IMR-90 (cell line): Measurements from ENCODE around the gene CNDP1. TPM values are rescaled to one million over a fixed set of nuclear protein-coding genes. Genes with fewer than 3 reads are reported as not detected.

Experiments used
- ATAC-seq: fragments of 200-7000 bp; cut with Tn5 transposase; 2 replicates; pipeline ENCODE4 v1.9.1; 2020; ENCODE audit warnings: low read depth, mild to moderate bottlenecking, moderate library complexity
- BruUV-seq: library from RNA; stranded (reverse); fragments of 400-500 nt; replicated peaks from 2 replicates; lab custom pipeline; 2021; lab: Mats Ljungman, UMichigan
- CTCF ChIA-PET: fragments of 300-600 bp; formaldehyde crosslinking; extraction: SDS; loops from one replicate; lab custom pipeline; 2021; ENCODE audit warnings: antibody characterized with exemption; lab: Yijun Ruan, JAX
- POLR2A ChIA-PET: fragments of 300-600 bp; sonication (Branson Sonifier 250); formaldehyde crosslinking; loops from one replicate; lab custom pipeline; 2022; ENCODE audit warnings: antibody characterized with exemption; ENCODE audit not compliant: unreplicated experiment; lab: Charles Lee
- DNase-seq: peaks from one replicate; pipeline ENCODE4 v3.0.0; 2013
- H2AFZ ChIP-seq: replicated peaks from 2 replicates; pipeline ENCODE3; 2013; ENCODE audit warnings: low read length, mild to moderate bottlenecking; ENCODE audit not compliant: poor library complexity
- H2AK5ac ChIP-seq: 2 replicates; pipeline ENCODE4 v1.6.1; 2013; ENCODE audit warnings: low read depth, low read length, inconsistent platforms
- H2AK9ac ChIP-seq: replicated peaks from 2 replicates; pipeline ENCODE3; 2013; ENCODE audit warnings: mild to moderate bottlenecking, low read depth, low read length, moderate library complexity; ENCODE audit not compliant: poor library complexity
- H2BK120ac ChIP-seq: 2 replicates; pipeline ENCODE4 v1.6.1; 2013; ENCODE audit warnings: low read depth, low read length, inconsistent platforms
- H2BK15ac ChIP-seq: 3 replicates; pipeline ENCODE4 v1.6.1; 2013; ENCODE audit warnings: low read depth, low read length, inconsistent platforms
- H2BK20ac ChIP-seq: 2 replicates; pipeline ENCODE4 v1.6.1; 2013; ENCODE audit warnings: low read depth, mild to moderate bottlenecking, inconsistent platforms, low read length, moderate library complexity
- H2BK5ac ChIP-seq: 2 replicates; pipeline ENCODE4 v1.6.1; 2013; ENCODE audit warnings: mild to moderate bottlenecking, low read depth, low read length, inconsistent platforms; ENCODE audit not compliant: poor library complexity, severe bottlenecking
- H3K14ac ChIP-seq: replicated peaks from 2 replicates; pipeline ENCODE4 v1.6.1; 2013; ENCODE audit warnings: low read depth, low read length, inconsistent platforms
- H3K18ac ChIP-seq: 2 replicates; pipeline ENCODE4 v1.6.1; 2013; ENCODE audit warnings: low read depth, low read length, control low read depth
- H3K23ac ChIP-seq: 2 replicates; pipeline ENCODE4 v1.6.1; 2013; ENCODE audit warnings: low read depth, low read length, inconsistent platforms
- H3K27ac ChIP-seq: 2 replicates; pipeline ENCODE4 v1.5.1; 2013; ENCODE audit warnings: mild to moderate bottlenecking, control low read depth, low read length; ENCODE audit not compliant: insufficient read depth
- H3K27me3 ChIP-seq: 2 replicates; pipeline ENCODE4 v1.6.1; 2013; ENCODE audit warnings: low read length; ENCODE audit not compliant: control insufficient read depth, insufficient read depth
- H3K36me3 ChIP-seq: 2 replicates; pipeline ENCODE4 v1.6.1; 2013; ENCODE audit warnings: low read length, mixed read lengths; ENCODE audit not compliant: control insufficient read depth, insufficient read depth
- H3K4ac ChIP-seq: 2 replicates; pipeline ENCODE4 v1.6.1; 2013; ENCODE audit warnings: low read depth, low read length, inconsistent platforms
- H3K4me1 ChIP-seq: 2 replicates; pipeline ENCODE4 v1.6.1; 2013; ENCODE audit warnings: low read length, mixed read lengths; ENCODE audit not compliant: control insufficient read depth, insufficient read depth
- H3K4me2 ChIP-seq: 2 replicates; pipeline ENCODE4 v1.6.1; 2013; ENCODE audit warnings: low read depth, mild to moderate bottlenecking, control low read depth, low read length, moderate library complexity
- H3K4me3 ChIP-seq: 2 replicates; pipeline ENCODE4 v1.5.1; 2013; ENCODE audit warnings: low read depth, mild to moderate bottlenecking, control low read depth, low read length, moderate library complexity; ENCODE audit not compliant: insufficient read depth
- H3K56ac ChIP-seq: 2 replicates; pipeline ENCODE4 v1.6.1; 2013; ENCODE audit warnings: low read length, inconsistent platforms; ENCODE audit not compliant: insufficient read depth; ENCODE audit errors: extremely low read depth
- H3K79me1 ChIP-seq, 2 experiments: 2 replicates each; pipeline ENCODE4 v1.6.1; 2013; ENCODE audit warnings: low read length in 2 of 2, inconsistent platforms in 1 of 2, low read depth in 1 of 2
- H3K9ac ChIP-seq: 2 replicates; pipeline ENCODE4 v1.6.1; 2013; ENCODE audit warnings: low read depth, low read length, control low read depth
- H3K9me1 ChIP-seq: 2 replicates; pipeline ENCODE4 v1.6.1; 2013; ENCODE audit warnings: low read length, inconsistent platforms; ENCODE audit not compliant: insufficient read depth
- H3K9me3 ChIP-seq: 2 replicates; pipeline ENCODE4 v1.6.1; 2013; ENCODE audit warnings: low read length; ENCODE audit not compliant: control insufficient read depth, insufficient read depth
- H4K20me1 ChIP-seq: 2 replicates; pipeline ENCODE4 v1.6.1; 2013; ENCODE audit warnings: low read length, inconsistent platforms; ENCODE audit not compliant: insufficient read depth
- H4K5ac ChIP-seq: 2 replicates; pipeline ENCODE4 v1.6.1; 2013; ENCODE audit warnings: mild to moderate bottlenecking, low read depth, low read length, control low read depth
- H4K8ac ChIP-seq, 2 experiments: 2 replicates each; pipeline ENCODE4 v1.6.1; 2013; ENCODE audit warnings: low read depth in 2 of 2, low read length in 2 of 2, control low read depth in 1 of 2, inconsistent platforms in 1 of 2
- H4K91ac ChIP-seq: 2 replicates; pipeline ENCODE4 v1.6.1; 2013; ENCODE audit warnings: low read depth, low read length, inconsistent platforms; ENCODE audit not compliant: insufficient read depth
- BHLHE40 ChIP-seq: fragments of 150-350 bp; IDR thresholded peaks from 2 replicates; pipeline ENCODE4 v1.6.1; 2016; ENCODE audit warnings: mild to moderate bottlenecking, low read depth, low read length
- CEBPB ChIP-seq: IDR thresholded peaks from 2 replicates; pipeline ENCODE4 v1.6.1; 2012; ENCODE audit warnings: low read depth, low read length, improper control_type of control experiment
- CHD1 ChIP-seq: IDR thresholded peaks from 2 replicates; pipeline ENCODE4 v1.6.1; 2012; ENCODE audit warnings: low read depth, low read length, improper control_type of control experiment
- FOS ChIP-seq: fragments of 150-350 bp; IDR thresholded peaks from 2 replicates; pipeline ENCODE4 v1.6.1; 2016; ENCODE audit warnings: low read depth, low read length
- MAFK ChIP-seq: IDR thresholded peaks from 2 replicates; pipeline ENCODE4 v1.6.1; 2012; ENCODE audit warnings: low read depth, low read length, improper control_type of control experiment
- MAZ ChIP-seq: IDR thresholded peaks from 2 replicates; pipeline ENCODE4 v1.6.1; 2012; ENCODE audit warnings: low read depth, mild to moderate bottlenecking, low read length, improper control_type of control experiment, moderate library complexity, borderline replicate concordance
- MXI1 ChIP-seq: IDR thresholded peaks from 2 replicates; pipeline ENCODE4 v1.6.1; 2012; ENCODE audit warnings: low read depth, mild to moderate bottlenecking, low read length, moderate library complexity, borderline replicate concordance
- NFE2L2 ChIP-seq: fragments of 150-350 bp; IDR thresholded peaks from 2 replicates; pipeline ENCODE4 v1.6.1; 2016; ENCODE audit warnings: low read depth, mild to moderate bottlenecking, low read length
- POLR2A ChIP-seq: IDR thresholded peaks from 2 replicates; pipeline ENCODE4 v1.6.1; 2012; ENCODE audit warnings: mild to moderate bottlenecking, low read depth, low read length
- RAD21 ChIP-seq: IDR thresholded peaks from 2 replicates; pipeline ENCODE4 v1.6.1; 2012; ENCODE audit warnings: low read length, improper control_type of control experiment
- RCOR1 ChIP-seq: IDR thresholded peaks from 2 replicates; pipeline ENCODE4 v1.6.1; 2012; ENCODE audit warnings: mild to moderate bottlenecking, low read length, improper control_type of control experiment; ENCODE audit not compliant: insufficient replicate concordance
- RFX5 ChIP-seq: IDR thresholded peaks from 2 replicates; pipeline ENCODE4 v1.8.0; 2012; ENCODE audit warnings: low read depth, mild to moderate bottlenecking, low read length, moderate library complexity
- SMC3 ChIP-seq: fragments of 150-350 bp; IDR thresholded peaks from 2 replicates; pipeline ENCODE4 v1.6.1; 2016; ENCODE audit warnings: low read depth, mild to moderate bottlenecking, antibody characterized with exemption, low read length, moderate library complexity
- WGBS, 2 experiments: methylation state at CpG; one replicate each; pipeline versions ENCODE4 v1.1.5 to v1.1.7; 2013; ENCODE audit warnings: missing lambda C conversion rate in 2 of 2; ENCODE audit not compliant: insufficient read length in 1 of 2; ENCODE audit errors: extremely low coverage in 2 of 2; 5-methylcytosine and 5-hydroxymethylcytosine counted together
- dilution Hi-C: fragments of 300-500 bp; cut with HindIII; formaldehyde crosslinking; loops from one replicate; pipeline ENCODE4 v1.14.3; 2018; ENCODE audit warnings: low sequenced_read_pairs; ENCODE audit not compliant: unreplicated experiment
- in situ Hi-C: fragments of 300-500 bp; cut with MboI; formaldehyde crosslinking; loops from 3 replicates; pipeline ENCODE4 v1.14.3; 2019; ENCODE audit warnings: low sequenced_read_pairs, inconsistent platforms, mixed read lengths
- intact Hi-C: fragments of 100-400 bp; cut with micrococcal nuclease; formaldehyde crosslinking; loops from 2 replicates; pipeline ENCODE4 v1.10.0; 2022
- polyA plus RNA-seq, 3 experiments: library from polyadenylated mRNA; depleted of rRNA; stranded (reverse); fragments of >200 nt; gene quantifications; 2 replicates each; pipeline ENCODE4 v1.2.3, GENCODE V29; 2012; ENCODE audit warnings: low replicate concordance in 1 of 3
- total RNA-seq: library from RNA; depleted of rRNA; stranded (reverse); fragments of >200 nt; gene quantifications from 2 replicates; pipeline ENCODE4 v1.2.3, GENCODE V29; 2012
- TF ChIP-seq, protein P1 (sequence below): fragments of 150-350 bp; IDR thresholded peaks from 2 replicates; pipeline ENCODE4 v1.6.1; 2016; ENCODE audit warnings: low read depth, mild to moderate bottlenecking, low read length, moderate library complexity, borderline replicate concordance
- TF ChIP-seq, protein P2 (sequence below): conservative IDR thresholded peaks from 2 replicates; pipeline ENCODE4 v1.5.1; 2012; ENCODE audit warnings: mild to moderate bottlenecking, low read depth, low read length, improper control_type of control experiment
- TF ChIP-seq, protein P3 (sequence below): fragments of 150-350 bp; IDR thresholded peaks from 2 replicates; pipeline ENCODE4 v1.6.1; 2017; ENCODE audit warnings: mild to moderate bottlenecking, antibody characterized with exemption, low read length, low read depth

The CNDP1 gene
- total and polyA plus RNA-seq, 2 of the 4 experiments (the other 2 are of a cell fraction), result not detected

DNA sequence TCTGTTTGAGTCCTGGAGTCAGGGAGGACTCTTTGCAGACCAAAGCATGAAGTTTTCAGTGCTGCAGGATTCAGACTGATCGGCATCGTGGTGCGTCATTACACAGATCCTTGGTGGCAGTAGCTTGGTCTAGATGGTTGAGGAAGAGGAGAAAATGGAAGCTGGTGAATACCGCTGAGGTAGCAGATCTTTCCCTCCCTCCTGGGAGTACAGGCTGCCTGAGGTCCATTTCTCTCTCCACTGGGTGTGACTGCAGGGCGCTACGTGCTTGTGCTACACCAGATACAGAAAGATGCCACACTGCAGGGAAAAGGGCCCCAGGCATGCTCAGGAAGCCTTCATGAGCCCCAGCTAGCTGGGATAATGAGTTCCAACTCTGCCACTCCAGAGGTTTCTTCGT lies 3.3 kb upstream of the CNDP1 start:
- no peak for ATAC-seq

More for the DNA sequence above, 3.3 kb upstream of the CNDP1 start:
- Histone ChIP-seq H3K4me2 (no peak overlapping the region), H3K9ac (no peak overlapping the region), H2AK9ac (no peak overlapping the region), H4K20me1 (no peaks in the 10 kb centered on the region), H3K9me3 (no peaks in the 10 kb centered on the region), H3K4me1 (no peaks in the 10 kb centered on the region), H3K56ac (no peak overlapping the region), H2BK120ac (no peak overlapping the region), H3K4ac (no peak overlapping the region), H3K9me1 (no peaks in the 10 kb centered on the region), H3K27me3 (peaks cover 16% of the 10 kb centered on the region), H3K14ac (no peak overlapping the region), H2BK20ac (no peak overlapping the region), H3K27ac (no peak overlapping the region), H3K23ac (no peak overlapping the region), H2BK15ac (no peak overlapping the region), H3K18ac (no peak overlapping the region), H3K79me1 (no peaks in the 10 kb centered on the region), H4K5ac (no peak overlapping the region), H3K36me3 (no peaks in the 10 kb centered on the region), H4K8ac (no peak overlapping the region), H2AK5ac (no peak overlapping the region), H2AFZ (no peak overlapping the region), H4K91ac (no peak overlapping the region), H2BK5ac (no peak overlapping the region), H3K4me3 (no peak overlapping the region)
- intact Hi-C loops (no loop called here), dilution Hi-C loops (no loop called here), in situ Hi-C loops (no loop called here)
- no peak for DNase-seq
- CTCF ChIA-PET, result interaction anchor here (0.7 kb wide), 1 partner anchor 178 kb away, joined by 3 read pairs; no protein-coding TSS in a partner anchor
- no TSS peak for BruUV-seq
- POLR2A ChIA-PET, result no interaction called here
- TF ChIP-seq, protein P1, sequence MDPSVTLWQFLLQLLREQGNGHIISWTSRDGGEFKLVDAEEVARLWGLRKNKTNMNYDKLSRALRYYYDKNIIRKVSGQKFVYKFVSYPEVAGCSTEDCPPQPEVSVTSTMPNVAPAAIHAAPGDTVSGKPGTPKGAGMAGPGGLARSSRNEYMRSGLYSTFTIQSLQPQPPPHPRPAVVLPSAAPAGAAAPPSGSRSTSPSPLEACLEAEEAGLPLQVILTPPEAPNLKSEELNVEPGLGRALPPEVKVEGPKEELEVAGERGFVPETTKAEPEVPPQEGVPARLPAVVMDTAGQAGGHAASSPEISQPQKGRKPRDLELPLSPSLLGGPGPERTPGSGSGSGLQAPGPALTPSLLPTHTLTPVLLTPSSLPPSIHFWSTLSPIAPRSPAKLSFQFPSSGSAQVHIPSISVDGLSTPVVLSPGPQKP, result no peak
- no peak for TF ChIP-seq RAD21
- no peak for TF ChIP-seq POLR2A
- no peak for TF ChIP-seq RFX5
- TF ChIP-seq RCOR1, result no peak
- no peak for TF ChIP-seq CEBPB
- TF ChIP-seq BHLHE40, result no peak
- no peak for TF ChIP-seq MAFK
- no peak for TF ChIP-seq SMC3
- TF ChIP-seq, protein P2, sequence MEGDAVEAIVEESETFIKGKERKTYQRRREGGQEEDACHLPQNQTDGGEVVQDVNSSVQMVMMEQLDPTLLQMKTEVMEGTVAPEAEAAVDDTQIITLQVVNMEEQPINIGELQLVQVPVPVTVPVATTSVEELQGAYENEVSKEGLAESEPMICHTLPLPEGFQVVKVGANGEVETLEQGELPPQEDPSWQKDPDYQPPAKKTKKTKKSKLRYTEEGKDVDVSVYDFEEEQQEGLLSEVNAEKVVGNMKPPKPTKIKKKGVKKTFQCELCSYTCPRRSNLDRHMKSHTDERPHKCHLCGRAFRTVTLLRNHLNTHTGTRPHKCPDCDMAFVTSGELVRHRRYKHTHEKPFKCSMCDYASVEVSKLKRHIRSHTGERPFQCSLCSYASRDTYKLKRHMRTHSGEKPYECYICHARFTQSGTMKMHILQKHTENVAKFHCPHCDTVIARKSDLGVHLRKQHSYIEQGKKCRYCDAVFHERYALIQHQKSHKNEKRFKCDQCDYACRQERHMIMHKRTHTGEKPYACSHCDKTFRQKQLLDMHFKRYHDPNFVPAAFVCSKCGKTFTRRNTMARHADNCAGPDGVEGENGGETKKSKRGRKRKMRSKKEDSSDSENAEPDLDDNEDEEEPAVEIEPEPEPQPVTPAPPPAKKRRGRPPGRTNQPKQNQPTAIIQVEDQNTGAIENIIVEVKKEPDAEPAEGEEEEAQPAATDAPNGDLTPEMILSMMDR, result no peak
- TF ChIP-seq, protein P3, sequence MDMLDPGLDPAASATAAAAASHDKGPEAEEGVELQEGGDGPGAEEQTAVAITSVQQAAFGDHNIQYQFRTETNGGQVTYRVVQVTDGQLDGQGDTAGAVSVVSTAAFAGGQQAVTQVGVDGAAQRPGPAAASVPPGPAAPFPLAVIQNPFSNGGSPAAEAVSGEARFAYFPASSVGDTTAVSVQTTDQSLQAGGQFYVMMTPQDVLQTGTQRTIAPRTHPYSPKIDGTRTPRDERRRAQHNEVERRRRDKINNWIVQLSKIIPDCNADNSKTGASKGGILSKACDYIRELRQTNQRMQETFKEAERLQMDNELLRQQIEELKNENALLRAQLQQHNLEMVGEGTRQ, result no peak
- no peak for TF ChIP-seq MAZ
- TF ChIP-seq NFE2L2, result no peak
- TF ChIP-seq CHD1, result no peak
- no peak for TF ChIP-seq FOS
- TF ChIP-seq MXI1, result no peak
- WGBS, 2 experiments, result 100% methylated on average over 1 of the region's 7 CpGs; no CpG with 5 or more reads in 1 of the 2 experiments
